ENCODE measurements around the gene CISD3.

Gene CISD3

GRCh38 chr17:38751144-38751807 is 21.1 kb downstream of the CISD3 start:
- Histone ChIP-seq H3K9me3 (ENCODE audit: control insufficient read depth, insufficient read depth, low read depth, low read length) (no peaks in the 10 kb centered on the region), H3K4me1 (ENCODE audit: control insufficient read depth, insufficient read depth, low read length) (peaks cover 17% of the 10 kb centered on the region), H3K4me3 (ENCODE audit: low read depth, low read length) (peak overlapping the region; percentile 27), H3K27ac (ENCODE audit: extremely low read depth, low read depth, low read length) (no peak overlapping the region), H3K36me3 (ENCODE audit: control insufficient read depth in 2 of 2, insufficient read depth in 1 of 2, low read length in 2 of 2) (peaks cover 25 to 26% of the 10 kb centered on the region in 2 experiments)
- CTCF ChIA-PET, result interaction anchor here (0.6 to 1.1 kb wide), 4 partner anchors 10 to 236 kb away, joined by 4 to 7 read pairs (median 6); no protein-coding TSS in a partner anchor
- POLR2A ChIA-PET, result interaction anchor here (0.6 to 2.8 kb wide), 15 partner anchors 16 to 400 kb away, joined by 3 to 20 read pairs (median 6); partner anchors contain the start of genes LASP1, MLLT6, RPL23 and SOCS7
- TF ChIP-seq ZNF654 (tag by site-specific recombination; IDR thresholded peaks at IDR 0.05; ENCODE audit: low read depth) (0 out of 2 replicates have a peak, but pooled peaks have one; percentile 15), ZFP69B (tag by site-specific recombination; IDR thresholded peaks at IDR 0.05) (no peak), ZNF239 (tag by site-specific recombination; IDR thresholded peaks at IDR 0.05) (no peak), ZNF768 (tag by site-specific recombination; IDR thresholded peaks at IDR 0.05) (no peak), ZNF549 (tag by site-specific recombination; IDR thresholded peaks at IDR 0.05) (no peak), ZNF76 (tag by site-specific recombination; IDR thresholded peaks at IDR 0.05; ENCODE audit: borderline replicate concordance, low read depth) (no peak), ZNF2 (tag by site-specific recombination; IDR thresholded peaks at IDR 0.05) (peak; percentile 87; the same call in 1 of the 2 replicates), KLF10 (tag by site-specific recombination; IDR thresholded peaks at IDR 0.05) (0 out of 2 replicates have a peak, but pooled peaks have one; percentile 68), SP2 (tag by site-specific recombination; IDR thresholded peaks at IDR 0.05) (no peak), ZNF449 (tag by site-specific recombination; IDR thresholded peaks at IDR 0.05) (peak; percentile 48; the same call in 1 of the 2 replicates), ZNF114 (tag by site-specific recombination; IDR thresholded peaks at IDR 0.05) (no peak), MEIS1 (CRISPR knock-in tag; IDR thresholded peaks at IDR 0.05; ENCODE audit: borderline replicate concordance) (no peak), ZNF391 (tag by site-specific recombination; IDR thresholded peaks at IDR 0.05; ENCODE audit: borderline replicate concordance, low read depth) (peak; percentile 86; the same call in 1 of the 2 replicates), MZF1 (tag by site-specific recombination; IDR thresholded peaks at IDR 0.05; ENCODE audit: borderline replicate concordance) (no peak), SALL2 (tag by site-specific recombination; IDR thresholded peaks at IDR 0.05; ENCODE audit: borderline replicate concordance) (0 out of 2 replicates have a peak, but pooled peaks have one; percentile 17), ZNF610 (tag by site-specific recombination; IDR thresholded peaks at IDR 0.05; ENCODE audit: borderline replicate concordance) (peak; percentile 26; the same call in 1 of the 2 replicates), ZNF184 (tag by site-specific recombination; IDR thresholded peaks at IDR 0.05) (peak; percentile 47; the same call in 1 of the 2 replicates), ZNF830 (tag by site-specific recombination; IDR thresholded peaks at IDR 0.05; ENCODE audit: low read depth) (no peak), SCRT1 (tag by site-specific recombination; IDR thresholded peaks at IDR 0.05; ENCODE audit: borderline replicate concordance) (peak; percentile 71; the same call in 1 of the 2 replicates), ZNF501 (tag by site-specific recombination; IDR thresholded peaks at IDR 0.05) (no peak), KLF17 (tag by site-specific recombination; IDR thresholded peaks at IDR 0.05) (no peak), KLF9 (tag by site-specific recombination; IDR thresholded peaks at IDR 0.05; ENCODE audit: low read depth) (peak; percentile 48; the same call in 1 of the 2 replicates), ZNF366 (tag by site-specific recombination; conservative IDR thresholded peaks at IDR 0.05) (peak; percentile 55), ZBTB11 (tag by site-specific recombination; conservative IDR thresholded peaks at IDR 0.05; ENCODE audit: low read depth) (peak; percentile 80), ZBTB17 (tag by site-specific recombination; IDR thresholded peaks at IDR 0.05) (no peak; the same call in 1 of the 2 replicates), ZNF362 (tag by site-specific recombination; IDR thresholded peaks at IDR 0.05) (peak; percentile 98), SCRT2 (tag by site-specific recombination; IDR thresholded peaks at IDR 0.05) (peak; percentile 91), OVOL3 (tag by site-specific recombination; IDR thresholded peaks at IDR 0.05) (0 out of 2 replicates have a peak, but pooled peaks have one; percentile 32), PRDM1 (tag by site-specific recombination; IDR thresholded peaks at IDR 0.05) (peak; percentile 95), ZNF658 (tag by site-specific recombination; IDR thresholded peaks at IDR 0.05) (no peak), ZNF792 (tag by site-specific recombination; IDR thresholded peaks at IDR 0.05) (no peak)

All from HEK293 (cell line).